Prostate gland (tissue), 2 donors: ENCODE results near the gene ABCA1. TPM values are rescaled to one million over a fixed set of nuclear protein-coding genes. Genes with fewer than 3 reads are reported as not detected.

Source experiments
- DNase-seq: peaks from one replicate; pipeline ENCODE4 v3.0.0-alpha.2; 2019; ENCODE audit warnings: low spot score
- H3K27ac ChIP-seq, 2 donors: fragments of 200-600 bp; sonication (generic); 2 replicates each; pipeline ENCODE4 v1.5.1; 2017 to 2019
- H3K27me3 ChIP-seq: fragments of 200-600 bp; sonication (generic); replicated peaks from 2 replicates; pipeline ENCODE4 v1.5.1; 2019; ENCODE audit not compliant: insufficient read depth
- H3K36me3 ChIP-seq, 2 donors: fragments of 200-600 bp; sonication (generic); 1 replicate in 1 of 2; 2 replicates in 1 of 2; pipeline versions ENCODE4 v1.5.1 to v1.8.1; 2017 to 2019
- H3K4me1 ChIP-seq: fragments of 200-600 bp; sonication (generic); replicated peaks from 2 replicates; pipeline ENCODE4 v1.5.1; 2019
- H3K4me3 ChIP-seq, 2 donors: fragments of 200-600 bp; sonication (generic); 2 replicates each; pipeline ENCODE4 v1.5.1; 2017 to 2019
- H3K9me3 ChIP-seq: fragments of 200-600 bp; sonication (generic); 2 replicates; pipeline ENCODE4 v1.5.1; 2017
- CTCF ChIP-seq, 4 experiments: fragments of 200-600 bp in 2 of 4; fragments of 450-650 bp in 2 of 4; sonication (generic) in 2 of 4; IDR thresholded peaks; 1 replicate in 3 of 4; 2 replicates in 1 of 4; pipeline ENCODE4 v1.5.1; 2016 to 2019; ENCODE audit warnings: antibody characterized with exemption in 4 of 4, mild to moderate bottlenecking in 2 of 4, moderate library complexity in 2 of 4
- POLR2A ChIP-seq: fragments of 450-650 bp; IDR thresholded peaks from one replicate; pipeline ENCODE4 v1.6.1; 2016; ENCODE audit warnings: antibody characterized with exemption, mild to moderate bottlenecking
- POLR2AphosphoS5 ChIP-seq: sonication (generic); formaldehyde crosslinking; IDR thresholded peaks from one replicate; pipeline ENCODE4 v1.6.1; 2017; ENCODE audit warnings: antibody characterized with exemption
- WGBS: methylation state at CpG from one replicate; pipeline ENCODE4 v1.1.5; 2018; 5-methylcytosine and 5-hydroxymethylcytosine counted together
- intact Hi-C: fragments of 100-400 bp; cut with DNase I; formaldehyde crosslinking; loops from one replicate; pipeline ENCODE4 v1.14.2; 2022
- total RNA-seq, 2 donors: library from RNA; depleted of rRNA; stranded (reverse); fragments of >200 nt; gene quantifications; one replicate each; pipeline ENCODE4 v1.1.0, GENCODE V29; 2016

Gene ABCA1
- total RNA-seq, 2 donors from 2014 or later: 11.0 to 63.7 TPM

- TF ChIP-seq POLR2A (no peak), CTCF (IDR thresholded peaks at IDR 0.05) (no peak), POLR2AphosphoS5 (no peak)
- intact Hi-C loops: no loop called here
- H3K4me1 ChIP-seq: no peaks in the 10 kb centered on the region
- peaks cover 0 to 9% of the 10 kb centered on the region in 2 donors for H3K36me3 ChIP-seq
- 89% methylated on average over 3 of the region's 3 CpGs for WGBS
- no peaks in the 10 kb centered on the region for H3K27me3 ChIP-seq
- no peak overlapping the region for H3K4me3 ChIP-seq
- no peak overlapping the region for H3K27ac ChIP-seq
- DNase-seq: no peak
- H3K9me3 ChIP-seq: no peaks in the 10 kb centered on the region
These were observed 132.1 kb downstream of the ABCA1 start for GRCh38 chr9:104795857-104796256.

GRCh38 chr9:104795082-104795481, 132.9 kb downstream of the ABCA1 start:
- 86% methylated on average over 1 of the region's 1 CpG for WGBS
- peaks cover 0 to 9% of the 10 kb centered on the region in 2 donors for H3K36me3 ChIP-seq
- intact Hi-C loops: no loop called here

GRCh38 chr9:104794070-104794469, 133.9 kb downstream of the ABCA1 start:
- Histone ChIP-seq H3K27ac (no peak overlapping the region), H3K4me1 (no peaks in the 10 kb centered on the region), H3K9me3 (no peaks in the 10 kb centered on the region), H3K27me3 (no peaks in the 10 kb centered on the region), H3K4me3 (no peak overlapping the region), H3K36me3 (peaks cover 0 to 11% of the 10 kb centered on the region in 2 donors)
- intact Hi-C loops: no loop called here
- no peak for DNase-seq
- TF ChIP-seq POLR2AphosphoS5 (no peak), CTCF (IDR thresholded peaks at IDR 0.05) (no peak), POLR2A (no peak)
- WGBS: 91% methylated on average over 2 of the region's 2 CpGs

More at GRCh38 chr9:104795082-104795481, 132.9 kb downstream of the ABCA1 start:
- DNase-seq: no peak
- Histone ChIP-seq H3K4me3 (no peak overlapping the region), H3K4me1 (no peaks in the 10 kb centered on the region), H3K27ac (no peak overlapping the region), H3K27me3 (no peaks in the 10 kb centered on the region), H3K9me3 (no peaks in the 10 kb centered on the region)
- TF ChIP-seq CTCF (IDR thresholded peaks at IDR 0.05) (no peak), POLR2AphosphoS5 (no peak), POLR2A (no peak)

GRCh38 chr9:104788251-104788650, 139.7 kb downstream of the ABCA1 start:
- peaks cover 6 to 27% of the 10 kb centered on the region in 2 donors for H3K36me3 ChIP-seq
- TF ChIP-seq POLR2A (no peak), CTCF (IDR thresholded peaks at IDR 0.05) (no peak), POLR2AphosphoS5 (no peak)
- no peak overlapping the region for H3K27ac ChIP-seq
- WGBS: 56% methylated on average over 3 of the region's 3 CpGs
- intact Hi-C loops: no loop called here
- H3K4me3 ChIP-seq: no peak overlapping the region
- DNase-seq: no peak
- H3K27me3 ChIP-seq: no peaks in the 10 kb centered on the region
- no peaks in the 10 kb centered on the region for H3K4me1 ChIP-seq
- no peaks in the 10 kb centered on the region for H3K9me3 ChIP-seq

GRCh38 chr9:104787306-104788015, 140.5 kb downstream of the ABCA1 start:
- intact Hi-C loops: no loop called here
- no peaks in the 10 kb centered on the region for H3K4me1 ChIP-seq
- H3K9me3 ChIP-seq: no peaks in the 10 kb centered on the region
- H3K36me3 ChIP-seq: peaks cover 6 to 20% of the 10 kb centered on the region in 2 donors
- 79% methylated on average over 7 of the region's 7 CpGs for WGBS
- no peaks in the 10 kb centered on the region for H3K27me3 ChIP-seq
- no peak for TF ChIP-seq POLR2A
- TF ChIP-seq POLR2AphosphoS5: no peak
- no peak for TF ChIP-seq CTCF (IDR thresholded peaks at IDR 0.05)
- H3K4me3 ChIP-seq: no peak overlapping the region
- H3K27ac ChIP-seq: no peak overlapping the region
- no peak for DNase-seq
